ENCODE data around the gene ILF3.

- no peak for TF ChIP-seq CTCF (IDR thresholded peaks at IDR 0.05)
- no peak for TF ChIP-seq POLR2A (IDR thresholded peaks at IDR 0.05)
Observed at GRCh38 chr19:10667867-10668266, 13.7 kb downstream of the ILF3 start.
